ENCODE results near the gene BLVRB. TPM values are rescaled to one million over a fixed set of nuclear protein-coding genes. Genes with fewer than 3 reads are reported as not detected.
"Not testable (repeated sequence)": the region's sequence is repeated elsewhere in the genome, so short reads cannot be mapped to it uniquely, and the experiment has no call there.

Gene BLVRB
- total RNA-seq, 1 experiment from 2014 or later: 35.1 TPM

GRCh38 chr19:40453943-40454342 lies 11.6 kb downstream of the BLVRB start:
- CTCF ChIA-PET: interaction anchor here (1.0 to 6.6 kb wide), 5 partner anchors 10 to 181 kb away, joined by 3 to 57 read pairs (median 4); partner anchors contain the start of gene BLVRB
- DNase-seq (ENCODE audit: low spot score); H3K27ac Mint-ChIP-seq; H3K4me1 Mint-ChIP-seq; H3K9me3 Mint-ChIP-seq; ATAC-seq; H3K36me3 Mint-ChIP-seq; H3K27me3 Mint-ChIP-seq (ENCODE audit: low read depth); H3K4me3 Mint-ChIP-seq: not testable (repeated sequence)
- POLR2A ChIA-PET: interaction anchor here (0.9 kb wide), 1 partner anchor 12 kb away, joined by 3 read pairs; the partner anchor contains the start of gene BLVRB

GRCh38 chr19:40453151-40453735 lies 12.3 kb downstream of the BLVRB start:
- H3K9me3 Mint-ChIP-seq: no peaks in the 10 kb centered on the region
- no peak overlapping the region for H3K27ac Mint-ChIP-seq
- peaks cover 5% of the 10 kb centered on the region; the same call in 1 of the 2 replicates for H3K4me1 Mint-ChIP-seq
- ATAC-seq: no peak
- no peak for TF ChIP-seq PRDM15 (CRISPR knock-in tag; IDR thresholded peaks at IDR 0.05)
- TF ChIP-seq ZNF263 (CRISPR knock-in tag; IDR thresholded peaks at IDR 0.05; ENCODE audit: low read depth): no peak
- no peak for TF ChIP-seq AFF4 (CRISPR knock-in tag; IDR thresholded peaks at IDR 0.05; ENCODE audit: borderline replicate concordance)
- TF ChIP-seq CREM (CRISPR knock-in tag; IDR thresholded peaks at IDR 0.05): no peak
- TF ChIP-seq MXD4 (CRISPR knock-in tag; IDR thresholded peaks at IDR 0.05; ENCODE audit: borderline replicate concordance): no peak
- no peak for TF ChIP-seq CTCF (IDR thresholded peaks at IDR 0.05)
- TF ChIP-seq NR3C1 (CRISPR knock-in tag; conservative IDR thresholded peaks at IDR 0.05; ENCODE audit: low read depth): no peak
- TF ChIP-seq PRRX2 (CRISPR knock-in tag; IDR thresholded peaks at IDR 0.05): no peak
- no peak for TF ChIP-seq USF1 (CRISPR knock-in tag; IDR thresholded peaks at IDR 0.05)
- TF ChIP-seq JUN (CRISPR knock-in tag; IDR thresholded peaks at IDR 0.05): no peak
- no peak for TF ChIP-seq FOXJ3 (CRISPR knock-in tag; IDR thresholded peaks at IDR 0.05; ENCODE audit: borderline replicate concordance)
- no peak for TF ChIP-seq GABPB1 (CRISPR knock-in tag; IDR thresholded peaks at IDR 0.05)
- no peak for TF ChIP-seq ZNF671 (CRISPR knock-in tag; IDR thresholded peaks at IDR 0.05)
- TF ChIP-seq RELA (CRISPR knock-in tag; IDR thresholded peaks at IDR 0.05; ENCODE audit: borderline replicate concordance): no peak
- no peak for TF ChIP-seq MAX (CRISPR knock-in tag; IDR thresholded peaks at IDR 0.05)
- no peak for TF ChIP-seq TP53 (CRISPR knock-in tag; IDR thresholded peaks at IDR 0.05)
- TF ChIP-seq ZBTB43 (CRISPR knock-in tag; IDR thresholded peaks at IDR 0.05): no peak
- H3K36me3 Mint-ChIP-seq: peaks cover 3% of the 10 kb centered on the region; the same call in 1 of the 2 replicates
- H3K4me3 Mint-ChIP-seq: no peak overlapping the region
- ChIA-PET POLR2A (no interaction called here), CTCF (interaction anchor here (1.0 to 6.6 kb wide), 5 partner anchors 10 to 181 kb away, joined by 3 to 57 read pairs (median 4); partner anchors contain the start of gene BLVRB)
- H3K27me3 Mint-ChIP-seq (ENCODE audit: low read depth): no peaks in the 10 kb centered on the region
- DNase-seq (ENCODE audit: low spot score): no peak
